Breast epithelium (tissue), 4 donors: ENCODE data around the gene HS3ST3A1. TPM values are rescaled to one million over a fixed set of nuclear protein-coding genes. Genes with fewer than 3 reads are reported as not detected.

Experiments used
- DNase-seq, 2 donors: peaks; one replicate each; pipeline ENCODE4 v3.0.0-alpha.2; 2019; ENCODE audit warnings: low spot score in 2 of 2
- H3K27ac ChIP-seq, 2 donors: fragments of 200-600 bp; sonication (generic) in 1 of 2; one replicate each; pipeline ENCODE4 v1.5.1; 2016 to 2019; ENCODE audit warnings: mild to moderate bottlenecking in 1 of 2
- H3K27me3 ChIP-seq, 2 donors: fragments of 200-600 bp; sonication (generic) in 1 of 2; one replicate each; pipeline versions ENCODE4 v1.5.1 to v1.6.0; 2017 to 2019; ENCODE audit warnings: control low read depth in 1 of 2, mild to moderate bottlenecking in 1 of 2
- H3K36me3 ChIP-seq: fragments of 200-600 bp; one replicate; pipeline ENCODE4 v1.5.1; 2019
- H3K4me1 ChIP-seq, 2 donors: fragments of 200-600 bp; sonication (generic); one replicate each; pipeline ENCODE4 v1.5.1; 2016 to 2019; ENCODE audit warnings: control low read depth in 1 of 2
- H3K4me3 ChIP-seq, 3 donors: fragments of 200-600 bp; sonication (generic); 1 replicate in 2 of 3; 2 replicates in 1 of 3; pipeline ENCODE4 v1.5.1; 2016 to 2019; ENCODE audit warnings: mild to moderate bottlenecking in 3 of 3, moderate library complexity in 2 of 3
- H3K9me3 ChIP-seq, 2 donors: fragments of 200-600 bp; sonication (generic) in 1 of 2; one replicate each; pipeline ENCODE4 v1.5.1; 2016 to 2019; ENCODE audit warnings: control low read depth in 1 of 2
- POLR2A ChIP-seq: fragments of 450-650 bp; IDR thresholded peaks from one replicate; pipeline ENCODE4 v1.6.1; 2016; ENCODE audit warnings: antibody characterized with exemption, mild to moderate bottlenecking, moderate library complexity
- POLR2AphosphoS5 ChIP-seq, 3 donors: sonication (generic); formaldehyde crosslinking; IDR thresholded peaks; one replicate each; pipeline ENCODE4 v1.6.1; 2017; ENCODE audit warnings: antibody characterized with exemption in 3 of 3
- intact Hi-C: fragments of 100-400 bp; cut with DNase I; formaldehyde crosslinking; loops from one replicate; pipeline ENCODE4 v1.15.1; 2023; ENCODE audit warnings: low total_unique reads
- total RNA-seq, 3 donors: library from RNA; depleted of rRNA; stranded (reverse); fragments of >200 nt; gene quantifications; one replicate each; pipeline ENCODE4 v1.1.0, GENCODE V29; 2016
- TF ChIP-seq, protein P1 (sequence below), 3 donors: fragments of 450-650 bp; IDR thresholded peaks; one replicate each; pipeline ENCODE4 v1.5.1; 2016 to 2017; ENCODE audit warnings: antibody characterized with exemption in 3 of 3, mild to moderate bottlenecking in 3 of 3, moderate library complexity in 3 of 3

The HS3ST3A1 gene
- total RNA-seq, 3 donors from 2014 or later: 0.66 to 1.4 (median 1.0) TPM

DNA sequence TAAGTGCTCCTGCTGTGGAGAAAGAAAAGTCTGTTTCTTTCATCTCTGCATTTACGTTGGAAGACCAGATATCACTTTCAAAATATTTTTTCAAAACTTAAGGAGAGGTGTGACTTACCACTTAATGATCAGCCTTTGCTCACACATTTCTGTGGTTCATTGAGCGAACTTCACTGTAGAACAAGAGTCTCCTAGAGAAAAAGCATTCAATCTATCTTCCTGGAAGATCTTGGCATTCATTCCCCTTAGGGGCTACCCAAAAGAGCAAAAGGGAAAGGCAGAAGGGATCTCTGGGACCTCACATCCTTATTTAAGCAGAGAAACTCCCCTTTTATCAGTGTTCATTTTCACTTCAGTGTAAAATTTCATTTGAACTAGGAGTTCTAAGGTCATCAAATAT is 61.2 kb downstream of the HS3ST3A1 start:
- intact Hi-C loops: no loop called here
- Histone ChIP-seq H3K27me3 (no peaks in the 10 kb centered on the region), H3K36me3 (no peaks in the 10 kb centered on the region), H3K4me1 (no peaks in the 10 kb centered on the region), H3K9me3 (peaks cover 0 to 3% of the 10 kb centered on the region in 2 donors), H3K4me3 (no peak overlapping the region), H3K27ac (peak overlapping the region in 1 of 2 donors; percentile 25)
- TF ChIP-seq POLR2AphosphoS5 (IDR thresholded peaks at IDR 0.05): no peak
- TF ChIP-seq, protein P1, sequence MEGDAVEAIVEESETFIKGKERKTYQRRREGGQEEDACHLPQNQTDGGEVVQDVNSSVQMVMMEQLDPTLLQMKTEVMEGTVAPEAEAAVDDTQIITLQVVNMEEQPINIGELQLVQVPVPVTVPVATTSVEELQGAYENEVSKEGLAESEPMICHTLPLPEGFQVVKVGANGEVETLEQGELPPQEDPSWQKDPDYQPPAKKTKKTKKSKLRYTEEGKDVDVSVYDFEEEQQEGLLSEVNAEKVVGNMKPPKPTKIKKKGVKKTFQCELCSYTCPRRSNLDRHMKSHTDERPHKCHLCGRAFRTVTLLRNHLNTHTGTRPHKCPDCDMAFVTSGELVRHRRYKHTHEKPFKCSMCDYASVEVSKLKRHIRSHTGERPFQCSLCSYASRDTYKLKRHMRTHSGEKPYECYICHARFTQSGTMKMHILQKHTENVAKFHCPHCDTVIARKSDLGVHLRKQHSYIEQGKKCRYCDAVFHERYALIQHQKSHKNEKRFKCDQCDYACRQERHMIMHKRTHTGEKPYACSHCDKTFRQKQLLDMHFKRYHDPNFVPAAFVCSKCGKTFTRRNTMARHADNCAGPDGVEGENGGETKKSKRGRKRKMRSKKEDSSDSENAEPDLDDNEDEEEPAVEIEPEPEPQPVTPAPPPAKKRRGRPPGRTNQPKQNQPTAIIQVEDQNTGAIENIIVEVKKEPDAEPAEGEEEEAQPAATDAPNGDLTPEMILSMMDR (IDR thresholded peaks at IDR 0.05): no peak
- no peak for TF ChIP-seq POLR2A
- no peak for DNase-seq

DNA sequence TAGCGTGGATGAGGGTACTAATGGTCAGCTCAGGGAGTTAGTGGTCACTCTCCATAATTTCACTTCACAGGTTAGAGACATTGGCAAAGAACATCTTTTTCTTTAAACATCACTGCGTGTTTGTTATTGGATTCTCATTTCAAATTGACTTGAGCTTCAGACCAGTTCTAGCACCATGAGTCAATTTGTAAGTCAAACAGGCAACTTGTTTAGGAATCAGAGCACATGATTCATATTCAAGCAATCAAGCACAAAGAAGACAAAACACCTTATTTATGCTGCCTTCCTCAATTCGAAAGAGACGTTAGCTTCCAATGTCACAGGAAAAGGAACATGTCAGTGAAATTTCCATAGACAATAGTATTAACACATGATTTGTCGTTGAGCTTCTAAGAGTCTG is 62.3 kb downstream of the HS3ST3A1 start:
- no peak overlapping the region for H3K27ac ChIP-seq
- H3K36me3 ChIP-seq: no peaks in the 10 kb centered on the region
- DNase-seq: no peak
- no peaks in the 10 kb centered on the region for H3K4me1 ChIP-seq
- TF ChIP-seq POLR2AphosphoS5 (IDR thresholded peaks at IDR 0.05) (no peak), POLR2A (no peak)
- TF ChIP-seq, protein P1 (IDR thresholded peaks at IDR 0.05): no peak
- H3K9me3 ChIP-seq: peaks cover 0 to 13% of the 10 kb centered on the region in 2 donors
- no peak overlapping the region for H3K4me3 ChIP-seq
- intact Hi-C loops: no loop called here
- H3K27me3 ChIP-seq: no peaks in the 10 kb centered on the region

DNA sequence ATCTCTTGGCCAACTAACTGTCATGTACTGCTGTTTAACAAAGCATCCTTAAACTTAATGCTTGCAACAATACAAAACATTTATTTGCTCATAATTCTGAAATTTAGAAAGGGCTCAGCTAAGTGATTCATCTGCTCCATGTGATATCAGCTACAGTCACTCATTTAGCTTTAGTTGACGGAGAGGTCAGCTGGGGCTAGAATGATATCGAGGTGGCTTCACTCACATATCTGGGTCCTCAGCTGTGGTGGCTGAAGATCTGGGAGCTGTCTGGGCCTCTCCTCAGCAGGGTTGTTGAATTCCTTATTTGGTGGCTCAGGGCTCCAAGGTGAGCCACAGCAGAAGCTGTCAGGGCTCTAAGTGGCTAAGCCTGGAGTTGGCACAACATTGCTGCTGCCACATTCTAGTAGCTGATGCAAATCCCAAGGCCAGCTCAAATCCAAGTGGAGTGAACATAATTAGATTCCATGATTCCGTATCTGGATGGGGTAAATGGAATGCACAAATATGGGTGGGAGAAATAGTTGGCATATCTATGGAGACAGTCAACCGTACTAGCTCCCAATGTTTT is 62.8 kb downstream of the HS3ST3A1 start:
- intact Hi-C loops: no loop called here
- H3K27ac ChIP-seq: no peak overlapping the region
- DNase-seq: no peak
- H3K4me1 ChIP-seq: no peaks in the 10 kb centered on the region
- peaks cover 0 to 13% of the 10 kb centered on the region in 2 donors for H3K9me3 ChIP-seq
- H3K27me3 ChIP-seq: no peaks in the 10 kb centered on the region
- H3K36me3 ChIP-seq: no peaks in the 10 kb centered on the region
- H3K4me3 ChIP-seq: no peak overlapping the region
- TF ChIP-seq, protein P1 (IDR thresholded peaks at IDR 0.05): no peak
- no peak for TF ChIP-seq POLR2A
- TF ChIP-seq POLR2AphosphoS5 (IDR thresholded peaks at IDR 0.05): no peak

DNA sequence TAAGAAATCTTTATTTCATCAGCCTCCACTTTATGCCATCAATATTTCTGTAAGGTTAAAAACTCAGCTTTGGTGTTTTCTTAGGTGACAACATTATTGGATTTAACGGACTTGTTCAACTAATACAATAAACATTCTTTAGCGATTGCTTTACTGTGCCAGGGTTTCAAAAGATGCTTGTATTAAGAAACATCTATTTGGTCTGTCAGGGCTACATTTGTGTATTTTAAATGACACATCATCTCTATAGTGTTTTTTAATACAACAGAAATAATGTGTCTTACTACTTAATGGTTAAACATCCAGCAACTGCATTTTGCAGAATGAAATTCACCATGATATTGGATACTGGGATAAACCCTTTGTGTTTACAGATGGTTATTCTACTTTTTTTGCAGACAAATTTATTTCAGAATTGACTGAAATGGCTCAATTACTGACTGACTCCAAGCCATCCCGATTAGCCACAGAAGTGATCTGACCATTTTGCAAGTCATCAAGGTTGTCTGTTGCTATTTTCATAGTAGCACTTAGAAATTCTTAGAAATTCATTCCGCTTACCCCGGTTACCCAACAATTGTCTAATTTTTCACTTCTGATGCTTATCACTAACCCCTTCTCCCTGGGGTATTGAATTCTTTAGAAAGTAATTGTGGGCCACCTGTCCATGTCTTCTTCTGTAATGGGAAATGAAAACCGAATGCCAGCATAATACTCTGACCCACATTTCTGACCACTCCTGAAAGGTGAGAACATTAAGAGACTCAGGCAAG is 63.7 kb downstream of the HS3ST3A1 start:
- TF ChIP-seq POLR2AphosphoS5 (IDR thresholded peaks at IDR 0.05) (no peak), POLR2A (no peak)
- TF ChIP-seq, protein P1 (IDR thresholded peaks at IDR 0.05): no peak

DNA sequence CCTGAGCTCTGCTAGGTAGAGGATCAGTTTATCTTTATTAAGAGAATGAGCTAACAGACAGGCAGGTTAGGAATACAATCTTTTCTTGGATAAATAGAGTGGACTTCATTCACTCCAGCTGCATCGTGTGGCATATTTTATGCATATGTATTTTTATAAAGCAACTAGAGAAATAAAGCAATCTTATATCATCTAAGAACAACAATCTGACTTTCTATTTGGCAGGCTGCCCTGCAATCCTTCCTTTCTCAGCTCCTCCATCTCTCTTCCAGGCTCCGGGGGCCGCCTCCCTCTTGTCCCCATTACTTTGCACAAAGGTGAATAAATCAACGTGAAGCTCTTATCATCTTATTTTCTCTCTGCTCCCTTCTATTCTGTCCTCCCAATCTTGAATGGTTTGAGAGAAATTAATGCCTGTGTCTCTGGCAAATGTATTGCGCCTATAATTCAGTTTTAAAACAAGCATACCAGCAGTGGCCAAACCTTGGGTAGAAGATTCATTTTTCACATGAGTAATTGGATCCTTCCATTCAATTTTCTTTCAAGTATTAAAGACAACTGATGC is 64.5 kb downstream of the HS3ST3A1 start:
- Histone ChIP-seq H3K9me3 (peaks cover 0 to 13% of the 10 kb centered on the region in 2 donors), H3K4me3 (no peak overlapping the region), H3K27ac (no peak overlapping the region), H3K27me3 (no peaks in the 10 kb centered on the region), H3K36me3 (no peaks in the 10 kb centered on the region), H3K4me1 (no peaks in the 10 kb centered on the region)
- intact Hi-C loops: no loop called here
- TF ChIP-seq POLR2AphosphoS5 (IDR thresholded peaks at IDR 0.05): no peak
- TF ChIP-seq POLR2A: no peak
- TF ChIP-seq, protein P1 (IDR thresholded peaks at IDR 0.05): no peak
- no peak for DNase-seq

More for the DNA sequence above, 63.7 kb downstream of the HS3ST3A1 start:
- H3K27ac ChIP-seq: no peak overlapping the region
- peaks cover 0 to 13% of the 10 kb centered on the region in 2 donors for H3K9me3 ChIP-seq
- DNase-seq: no peak
- intact Hi-C loops: no loop called here
- H3K27me3 ChIP-seq: no peaks in the 10 kb centered on the region
- H3K36me3 ChIP-seq: no peaks in the 10 kb centered on the region
- no peaks in the 10 kb centered on the region for H3K4me1 ChIP-seq
- H3K4me3 ChIP-seq: no peak overlapping the region
